Smooth muscle cell (in vitro differentiated cells): ENCODE results near the gene VEPH1. TPM values are rescaled to one million over a fixed set of nuclear protein-coding genes. Genes with fewer than 3 reads are reported as not detected.

Source experiments
- DNase-seq: peaks from one replicate; lab custom pipeline; 2025; ENCODE audit not compliant: unreplicated experiment; lab: John Stamatoyannopoulos, UW
- H2AFZ ChIP-seq: fragments of 200-600 bp; sonication (generic); 2 replicates; pipeline ENCODE4 v1.6.0; 2016; ENCODE audit warnings: antibody characterized with exemption, low read depth, mild to moderate bottlenecking
- H3F3A ChIP-seq: fragments of 200-600 bp; sonication (generic); 2 replicates; pipeline ENCODE4 v1.6.0; 2017; ENCODE audit warnings: antibody characterized with exemption, low read depth
- H3K27ac ChIP-seq: fragments of 200-600 bp; sonication (generic); 2 replicates; pipeline ENCODE4 v1.5.1; 2016; ENCODE audit warnings: low read depth, mild to moderate bottlenecking
- H3K27me3 ChIP-seq: fragments of 200-600 bp; sonication (generic); 2 replicates; pipeline ENCODE4 v1.6.1; 2016; ENCODE audit warnings: low read depth, mild to moderate bottlenecking
- H3K36me3 ChIP-seq: fragments of 200-600 bp; sonication (generic); 2 replicates; pipeline ENCODE4 v1.5.1; 2016; ENCODE audit warnings: low read depth
- H3K4me1 ChIP-seq: fragments of 200-600 bp; sonication (generic); 2 replicates; pipeline ENCODE4 v1.5.1; 2016; ENCODE audit warnings: low read depth
- H3K4me2 ChIP-seq: fragments of 200-600 bp; sonication (generic); 2 replicates; pipeline ENCODE4 v1.6.0; 2016; ENCODE audit warnings: mild to moderate bottlenecking
- H3K4me3 ChIP-seq: fragments of 200-600 bp; sonication (generic); 2 replicates; pipeline ENCODE4 v1.5.1; 2016; ENCODE audit warnings: mild to moderate bottlenecking
- H3K79me2 ChIP-seq: fragments of 200-600 bp; sonication (generic); 2 replicates; pipeline ENCODE4 v1.6.0; 2016; ENCODE audit warnings: low read depth, mild to moderate bottlenecking
- H3K9ac ChIP-seq: fragments of 200-600 bp; sonication (generic); 2 replicates; pipeline ENCODE4 v1.6.0; 2016; ENCODE audit warnings: low read depth
- H3K9me3 ChIP-seq: fragments of 200-600 bp; sonication (generic); replicated peaks from 2 replicates; pipeline ENCODE4 v1.5.1; 2016; ENCODE audit warnings: low read depth
- H4K20me1 ChIP-seq: fragments of 200-600 bp; sonication (generic); 2 replicates; pipeline ENCODE4 v1.6.0; 2016; ENCODE audit warnings: low read depth
- WGBS: methylation state at CpG from one replicate; pipeline ENCODE4 v1.1.7; 2016; ENCODE audit warnings: low lambda C conversion rate; 5-methylcytosine and 5-hydroxymethylcytosine counted together
- polyA plus RNA-seq: library from polyadenylated mRNA; unstranded; fragments of >200 nt; fragmentation: Nextera tagmentation; extraction: Ambion mirVana; gene quantifications from 2 replicates; pipeline ENCODE4 v1.2.1, GENCODE V29; 2016
- total RNA-seq: library from RNA; depleted of rRNA; stranded (reverse); fragments of >200 nt; gene quantifications from 2 replicates; pipeline ENCODE4 v1.2.3, GENCODE V29; 2014
- TF ChIP-seq, protein P1 (sequence below): fragments of 200-600 bp; sonication (generic); IDR thresholded peaks from 2 replicates; pipeline ENCODE4 v1.5.1; 2017; ENCODE audit warnings: borderline replicate concordance, mild to moderate bottlenecking, antibody characterized with exemption; ENCODE audit not compliant: insufficient read depth, poor library complexity, severe bottlenecking

The VEPH1 gene
- total and polyA plus RNA-seq, 2 experiments from 2014 or later = 0.58 to 3.0 TPM

GRCh38 chr3:157412323-157412855, 90.8 kb downstream of the VEPH1 start:
- Histone ChIP-seq H3F3A (no peaks in the 10 kb centered on the region), H3K27me3 (peaks cover 8% of the 10 kb centered on the region), H3K4me3 (no peak overlapping the region), H3K79me2 (no peaks in the 10 kb centered on the region), H4K20me1 (no peaks in the 10 kb centered on the region), H3K4me1 (no peaks in the 10 kb centered on the region), H2AFZ (no peak overlapping the region), H3K27ac (no peak overlapping the region), H3K9ac (no peak overlapping the region), H3K36me3 (no peaks in the 10 kb centered on the region), H3K9me3 (no peaks in the 10 kb centered on the region), H3K4me2 (no peak overlapping the region)
- 90% methylated on average over 1 of the region's 1 CpG for WGBS
- TF ChIP-seq, protein P1, sequence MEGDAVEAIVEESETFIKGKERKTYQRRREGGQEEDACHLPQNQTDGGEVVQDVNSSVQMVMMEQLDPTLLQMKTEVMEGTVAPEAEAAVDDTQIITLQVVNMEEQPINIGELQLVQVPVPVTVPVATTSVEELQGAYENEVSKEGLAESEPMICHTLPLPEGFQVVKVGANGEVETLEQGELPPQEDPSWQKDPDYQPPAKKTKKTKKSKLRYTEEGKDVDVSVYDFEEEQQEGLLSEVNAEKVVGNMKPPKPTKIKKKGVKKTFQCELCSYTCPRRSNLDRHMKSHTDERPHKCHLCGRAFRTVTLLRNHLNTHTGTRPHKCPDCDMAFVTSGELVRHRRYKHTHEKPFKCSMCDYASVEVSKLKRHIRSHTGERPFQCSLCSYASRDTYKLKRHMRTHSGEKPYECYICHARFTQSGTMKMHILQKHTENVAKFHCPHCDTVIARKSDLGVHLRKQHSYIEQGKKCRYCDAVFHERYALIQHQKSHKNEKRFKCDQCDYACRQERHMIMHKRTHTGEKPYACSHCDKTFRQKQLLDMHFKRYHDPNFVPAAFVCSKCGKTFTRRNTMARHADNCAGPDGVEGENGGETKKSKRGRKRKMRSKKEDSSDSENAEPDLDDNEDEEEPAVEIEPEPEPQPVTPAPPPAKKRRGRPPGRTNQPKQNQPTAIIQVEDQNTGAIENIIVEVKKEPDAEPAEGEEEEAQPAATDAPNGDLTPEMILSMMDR = no peak
- no peak for DNase-seq

DNA sequence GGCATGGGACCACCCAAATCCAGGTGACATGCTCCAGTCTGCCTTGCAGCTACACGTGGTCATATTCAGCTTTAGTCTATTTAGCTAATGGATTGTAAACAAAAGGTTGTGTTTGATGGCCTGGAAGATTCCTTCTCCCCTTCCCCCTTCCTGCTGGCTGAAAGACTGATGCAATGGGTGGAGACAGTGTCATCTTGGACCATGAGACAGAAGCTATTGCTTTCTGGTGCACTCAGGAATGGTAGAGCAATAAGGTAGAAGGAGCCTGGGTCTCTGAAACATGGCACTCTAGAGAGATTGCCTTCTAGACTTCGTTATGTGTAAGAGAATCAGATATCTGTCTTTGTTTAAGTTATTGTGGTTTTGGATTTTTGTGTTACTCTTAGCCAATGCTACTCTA, 92.3 kb downstream of the VEPH1 start:
- no peak for DNase-seq
- Histone ChIP-seq H3K4me2 (no peak overlapping the region), H2AFZ (no peak overlapping the region), H3K79me2 (no peaks in the 10 kb centered on the region), H4K20me1 (no peaks in the 10 kb centered on the region), H3K4me3 (no peak overlapping the region), H3F3A (no peaks in the 10 kb centered on the region), H3K36me3 (no peaks in the 10 kb centered on the region), H3K9ac (no peak overlapping the region), H3K9me3 (no peaks in the 10 kb centered on the region), H3K4me1 (no peaks in the 10 kb centered on the region), H3K27ac (no peak overlapping the region), H3K27me3 (peaks cover 5% of the 10 kb centered on the region)
- TF ChIP-seq, protein P1 = no peak
- WGBS = 71% methylated on average over 2 of the region's 2 CpGs

GRCh38 chr3:157409516-157409915, 93.7 kb downstream of the VEPH1 start:
- H3K9ac ChIP-seq = no peak overlapping the region
- no peaks in the 10 kb centered on the region for H3K27me3 ChIP-seq
- H4K20me1 ChIP-seq = no peaks in the 10 kb centered on the region
- no peak for DNase-seq
- no peak overlapping the region for H3K4me3 ChIP-seq
- no peak overlapping the region for H2AFZ ChIP-seq
- no peaks in the 10 kb centered on the region for H3F3A ChIP-seq
- H3K36me3 ChIP-seq = no peaks in the 10 kb centered on the region
- H3K4me1 ChIP-seq = no peaks in the 10 kb centered on the region
- H3K9me3 ChIP-seq = no peaks in the 10 kb centered on the region
- no peaks in the 10 kb centered on the region for H3K79me2 ChIP-seq
- TF ChIP-seq, protein P1 = no peak
- H3K4me2 ChIP-seq = no peak overlapping the region
- WGBS = 82% methylated on average over 2 of the region's 2 CpGs
- no peak overlapping the region for H3K27ac ChIP-seq

GRCh38 chr3:157408499-157409149, 94.6 kb downstream of the VEPH1 start:
- Histone ChIP-seq H3K27me3 (no peaks in the 10 kb centered on the region), H3K79me2 (no peaks in the 10 kb centered on the region), H3K27ac (no peak overlapping the region), H3K4me2 (no peak overlapping the region), H3K4me1 (no peaks in the 10 kb centered on the region), H2AFZ (no peak overlapping the region), H3K9me3 (no peaks in the 10 kb centered on the region), H3K9ac (no peak overlapping the region), H4K20me1 (no peaks in the 10 kb centered on the region), H3F3A (no peaks in the 10 kb centered on the region), H3K4me3 (no peak overlapping the region), H3K36me3 (no peaks in the 10 kb centered on the region)
- 81% methylated on average over 4 of the region's 4 CpGs for WGBS
- no peak for DNase-seq
- TF ChIP-seq, protein P1 = no peak
